Small intestine (tissue), 7 donors: ENCODE data around the gene MSI2. TPM values are rescaled to one million over a fixed set of nuclear protein-coding genes. Genes with fewer than 3 reads are reported as not detected.

Source experiments
- DNase-seq, 2 donors: peaks; one replicate each; pipeline versions ENCODE4 v3.0.0 to v3.0.0-alpha.2; 2013
- FAIRE-seq: peaks from 2 replicates; lab custom pipeline; 2012; peaks lifted over from hg19 to GRCh38; lab: Jason Lieb, UNC
- H3K27ac ChIP-seq, 3 donors: one replicate each; pipeline ENCODE4 v1.5.1; 2013; ENCODE audit warnings: low read length in 2 of 3, mild to moderate bottlenecking in 2 of 3, control low read depth in 1 of 3, inconsistent platforms in 1 of 3, low read depth in 1 of 3, moderate library complexity in 1 of 3
- H3K27me3 ChIP-seq, 3 donors: one replicate each; pipeline ENCODE4 v1.6.1; 2013; ENCODE audit warnings: low read length in 3 of 3, inconsistent platforms in 1 of 3; ENCODE audit not compliant: control insufficient read depth in 3 of 3, insufficient read depth in 3 of 3
- H3K36me3 ChIP-seq, 3 donors: one replicate each; pipeline ENCODE4 v1.6.1; 2013; ENCODE audit warnings: low read length in 3 of 3, inconsistent platforms in 1 of 3, low read depth in 1 of 3, mild to moderate bottlenecking in 1 of 3, moderate library complexity in 1 of 3; ENCODE audit not compliant: control insufficient read depth in 3 of 3, insufficient read depth in 2 of 3
- H3K4me1 ChIP-seq, 3 donors: one replicate each; pipeline ENCODE4 v1.6.1; 2013; ENCODE audit warnings: low read length in 2 of 3, inconsistent platforms in 1 of 3, low read depth in 1 of 3, mild to moderate bottlenecking in 1 of 3, moderate library complexity in 1 of 3; ENCODE audit not compliant: control insufficient read depth in 3 of 3, insufficient read depth in 2 of 3
- H3K4me3 ChIP-seq, 3 donors: one replicate each; pipeline ENCODE4 v1.5.1; 2013; ENCODE audit warnings: low read length in 3 of 3, control low read depth in 1 of 3, inconsistent platforms in 1 of 3, low read depth in 1 of 3, mild to moderate bottlenecking in 1 of 3, moderate library complexity in 1 of 3
- H3K9me3 ChIP-seq, 2 donors: one replicate each; pipeline ENCODE4 v1.6.1; 2013; ENCODE audit warnings: low read depth in 1 of 2, low read length in 1 of 2; ENCODE audit not compliant: control insufficient read depth in 2 of 2, insufficient read depth in 1 of 2
- WGBS, 3 donors: extraction: QIAGEN DNeasy Blood & Tissue Kit; methylation state at CpG; one replicate each; pipeline ENCODE4 v1.1.7; 2013; 5-methylcytosine and 5-hydroxymethylcytosine counted together
- polyA plus RNA-seq, 4 donors: library from polyadenylated mRNA; stranded (reverse) in 3 of 4; unstranded in 1 of 4; fragments of 200-250 nt in 3 of 4; fragments of 120-200 nt in 1 of 4; gene quantifications; one replicate each; pipeline versions ENCODE4 v1.2.1 to v1.2.3, GENCODE V29; 2013
- donor health status: healthy with polysubstance abuse.
- donor health status: control.
- donor health status: control.
- donor health status: Bipolar disorder and iron deficiency.
- donor health status: healthy.

MSI2 gene
- polyA plus RNA-seq, 4 donors, result 5.1 to 49.4 (median 12.6) TPM

- Histone ChIP-seq H3K27ac (no peak overlapping the region), H3K27me3 (no peaks in the 10 kb centered on the region), H3K4me1 (peaks cover 0 to 24% (median 2%) of the 10 kb centered on the region in 3 donors), H3K9me3 (no peaks in the 10 kb centered on the region), H3K36me3 (peaks cover 0 to 19% (median 0%) of the 10 kb centered on the region in 3 donors), H3K4me3 (no peak overlapping the region)
- DNase-seq, result no peak
- 84 to 89% (median 85%) methylated on average over 4 of the region's 4 CpGs for WGBS, 3 donors
- FAIRE-seq, result no peak
Measured at GRCh38 chr17:57513569-57513968, 257.2 kb downstream of the MSI2 start.

- H3K4me3 ChIP-seq, result no peak overlapping the region
- peaks cover 0 to 22% (median 0%) of the 10 kb centered on the region in 3 donors for H3K36me3 ChIP-seq
- FAIRE-seq (no peak), DNase-seq (no peak)
- H3K27ac ChIP-seq, result no peak overlapping the region
- no peaks in the 10 kb centered on the region for H3K9me3 ChIP-seq
- H3K4me1 ChIP-seq, result peaks cover 0 to 35% (median 2%) of the 10 kb centered on the region in 3 donors
- no peaks in the 10 kb centered on the region for H3K27me3 ChIP-seq
- WGBS, 3 donors, result 87 to 93% (median 89%) methylated on average over 4 of the region's 4 CpGs
Measured at GRCh38 chr17:57514614-57515013, 258.3 kb downstream of the MSI2 start.

GRCh38 chr17:57515662-57516211, 259.4 kb downstream of the MSI2 start:
- FAIRE-seq, result no peak
- Histone ChIP-seq H3K36me3 (peaks cover 0 to 22% (median 0%) of the 10 kb centered on the region in 3 donors), H3K4me3 (no peak overlapping the region), H3K4me1 (peaks cover 0 to 37% (median 2%) of the 10 kb centered on the region in 3 donors), H3K27ac (no peak overlapping the region), H3K27me3 (no peaks in the 10 kb centered on the region), H3K9me3 (no peaks in the 10 kb centered on the region)
- DNase-seq, result no peak
- WGBS, 3 donors, result 95 to 100% (median 98%) methylated on average over 1 of the region's 1 CpG

GRCh38 chr17:57516290-57517230, 260.2 kb downstream of the MSI2 start:
- Histone ChIP-seq H3K4me3 (no peak overlapping the region), H3K27ac (peak overlapping the region in 1 of 3 donors; percentile 71), H3K4me1 (peaks cover 0 to 37% (median 2%) of the 10 kb centered on the region in 3 donors), H3K27me3 (no peaks in the 10 kb centered on the region), H3K36me3 (peaks cover 0 to 16% (median 0%) of the 10 kb centered on the region in 3 donors), H3K9me3 (no peaks in the 10 kb centered on the region)
- 86 to 93% (median 91%) methylated on average over 10 of the region's 10 CpGs for WGBS, 3 donors
- FAIRE-seq (no peak), DNase-seq (peak in 1 of 2 donors; percentile 47)

GRCh38 chr17:57517273-57517631, 260.9 kb downstream of the MSI2 start:
- Histone ChIP-seq H3K4me1 (peaks cover 0 to 40% (median 2%) of the 10 kb centered on the region in 3 donors), H3K27me3 (no peaks in the 10 kb centered on the region), H3K36me3 (peaks cover 0 to 13% (median 0%) of the 10 kb centered on the region in 3 donors), H3K4me3 (no peak overlapping the region), H3K27ac (peak overlapping the region in 1 of 3 donors; percentile 71), H3K9me3 (no peaks in the 10 kb centered on the region)
- no peak for FAIRE-seq
- no peak for DNase-seq
- WGBS, 3 donors, result 86 to 87% (median 86%) methylated on average over 7 of the region's 7 CpGs

- 68 to 78% (median 75%) methylated on average over 8 of the region's 8 CpGs for WGBS, 3 donors
- Histone ChIP-seq H3K4me3 (no peak overlapping the region), H3K36me3 (peaks cover 0 to 11% (median 0%) of the 10 kb centered on the region in 3 donors), H3K4me1 (peaks cover 0 to 40% (median 2%) of the 10 kb centered on the region in 3 donors), H3K9me3 (no peaks in the 10 kb centered on the region), H3K27ac (peak overlapping the region in 1 of 3 donors; percentile 71), H3K27me3 (no peaks in the 10 kb centered on the region)
- no peak for FAIRE-seq
- peak in 1 of 2 donors; percentile 70 for DNase-seq
Measured at GRCh38 chr17:57517632-57518456, 261.5 kb downstream of the MSI2 start.

- peak in 1 of 2 donors; percentile 57 for DNase-seq
- Histone ChIP-seq H3K4me1 (peaks cover 0 to 41% (median 2%) of the 10 kb centered on the region in 3 donors), H3K27me3 (no peaks in the 10 kb centered on the region), H3K27ac (peak overlapping the region in 1 of 3 donors; percentile 71), H3K4me3 (no peak overlapping the region), H3K9me3 (no peaks in the 10 kb centered on the region), H3K36me3 (peaks cover 0 to 12% (median 0%) of the 10 kb centered on the region in 3 donors)
- WGBS, 3 donors, result 82 to 88% (median 86%) methylated on average over 20 of the region's 20 CpGs
- no peak for FAIRE-seq
Measured at GRCh38 chr17:57518587-57519581, 262.6 kb downstream of the MSI2 start.
